Right lobe of liver (tissue), 4 donors: ENCODE results near the gene RHOT2.
"Not testable (repeated sequence)": the region's sequence is repeated elsewhere in the genome, so short reads cannot be mapped to it uniquely, and the experiment has no call there.

ENCODE experiments used
- POLR2A ChIP-seq: fragments of 450-650 bp; IDR thresholded peaks from one replicate; pipeline ENCODE4 v1.6.1; 2017; ENCODE audit warnings: antibody characterized with exemption, mild to moderate bottlenecking
- TF ChIP-seq, protein P1 (sequence below), 4 donors: fragments of 200-600 bp in 3 of 4; fragments of 450-650 bp in 1 of 4; IDR thresholded peaks; one replicate each; pipeline versions ENCODE4 v1.5.1 to v1.8.0; 2016 to 2022; ENCODE audit warnings: antibody characterized with exemption in 4 of 4, mild to moderate bottlenecking in 2 of 4
- donor health status: DM: no; HTN: no; CAD: no.
- donor health status: DM: no; HTN: no; CAD: no.
- donor health status: DM: no; HTN: yes; CAD: no.

DNA sequence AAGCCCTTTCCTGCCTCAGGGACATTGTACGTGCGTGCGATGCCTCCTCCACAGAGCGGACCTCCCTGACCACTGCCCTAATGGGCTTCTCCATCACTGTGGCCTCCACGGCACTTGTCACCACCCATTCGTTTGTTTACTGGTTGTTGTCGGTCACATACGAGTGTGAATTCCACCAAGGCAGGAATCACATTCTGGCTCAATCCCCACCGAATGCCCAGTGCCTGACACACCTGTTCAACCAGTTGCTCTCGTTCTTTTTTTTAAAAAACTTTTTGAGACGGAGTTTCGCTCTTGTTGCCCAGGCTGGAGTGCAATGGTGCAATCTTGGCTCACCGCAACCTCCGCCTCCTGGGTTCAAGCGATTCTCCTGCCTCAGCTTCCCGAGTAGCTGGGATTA, 23.3 kb downstream of the RHOT2 start:
- TF ChIP-seq, protein P1, sequence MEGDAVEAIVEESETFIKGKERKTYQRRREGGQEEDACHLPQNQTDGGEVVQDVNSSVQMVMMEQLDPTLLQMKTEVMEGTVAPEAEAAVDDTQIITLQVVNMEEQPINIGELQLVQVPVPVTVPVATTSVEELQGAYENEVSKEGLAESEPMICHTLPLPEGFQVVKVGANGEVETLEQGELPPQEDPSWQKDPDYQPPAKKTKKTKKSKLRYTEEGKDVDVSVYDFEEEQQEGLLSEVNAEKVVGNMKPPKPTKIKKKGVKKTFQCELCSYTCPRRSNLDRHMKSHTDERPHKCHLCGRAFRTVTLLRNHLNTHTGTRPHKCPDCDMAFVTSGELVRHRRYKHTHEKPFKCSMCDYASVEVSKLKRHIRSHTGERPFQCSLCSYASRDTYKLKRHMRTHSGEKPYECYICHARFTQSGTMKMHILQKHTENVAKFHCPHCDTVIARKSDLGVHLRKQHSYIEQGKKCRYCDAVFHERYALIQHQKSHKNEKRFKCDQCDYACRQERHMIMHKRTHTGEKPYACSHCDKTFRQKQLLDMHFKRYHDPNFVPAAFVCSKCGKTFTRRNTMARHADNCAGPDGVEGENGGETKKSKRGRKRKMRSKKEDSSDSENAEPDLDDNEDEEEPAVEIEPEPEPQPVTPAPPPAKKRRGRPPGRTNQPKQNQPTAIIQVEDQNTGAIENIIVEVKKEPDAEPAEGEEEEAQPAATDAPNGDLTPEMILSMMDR (IDR thresholded peaks at IDR 0.05) = not testable (repeated sequence)
- not testable (repeated sequence) for TF ChIP-seq POLR2A
